Loucy (cell line): ENCODE measurements around the gene TPRA1.

Experiments
- H2AFZ ChIP-seq: fragments of 200-600 bp; sonication (generic); 2 replicates; pipeline ENCODE4 v1.6.0; 2016; ENCODE audit warnings: antibody characterized with exemption, mild to moderate bottlenecking, low read length, moderate library complexity
- H3F3A ChIP-seq: fragments of 200-600 bp; 2 replicates; pipeline ENCODE4 v1.6.0; 2016; ENCODE audit warnings: antibody characterized with exemption, low read depth, mild to moderate bottlenecking
- H3K27me3 ChIP-seq: fragments of 200-600 bp; sonication (generic); 2 replicates; pipeline ENCODE4 v1.6.1; 2014; ENCODE audit warnings: low read length, mild to moderate bottlenecking; ENCODE audit not compliant: insufficient read depth, poor library complexity, severe bottlenecking
- H3K36me3 ChIP-seq: fragments of 200-600 bp; sonication (generic); 2 replicates; pipeline ENCODE4 v1.6.1; 2016; ENCODE audit warnings: low read length; ENCODE audit not compliant: insufficient read depth
- H3K4me1 ChIP-seq: fragments of 200-600 bp; sonication (generic); 2 replicates; pipeline ENCODE4 v1.5.1; 2014; ENCODE audit warnings: low read length, mild to moderate bottlenecking; ENCODE audit not compliant: insufficient read depth, poor library complexity, severe bottlenecking
- H3K4me2 ChIP-seq: fragments of 200-600 bp; sonication (generic); 2 replicates; pipeline ENCODE4 v1.6.0; 2014; ENCODE audit warnings: antibody characterized with exemption, low read length, low read depth, mild to moderate bottlenecking; ENCODE audit not compliant: poor library complexity, severe bottlenecking
- H3K4me3 ChIP-seq: fragments of 200-600 bp; sonication (generic); 2 replicates; pipeline ENCODE4 v1.5.1; 2014; ENCODE audit warnings: low read length, mild to moderate bottlenecking, mixed read lengths; ENCODE audit not compliant: poor library complexity, severe bottlenecking
- H3K79me2 ChIP-seq: fragments of 200-600 bp; sonication (generic); 2 replicates; pipeline ENCODE4 v1.6.1; 2014; ENCODE audit warnings: low read length; ENCODE audit not compliant: insufficient read depth
- H3K9ac ChIP-seq: fragments of 200-600 bp; sonication (generic); 2 replicates; pipeline ENCODE4 v1.6.0; 2014; ENCODE audit warnings: mild to moderate bottlenecking, low read depth, low read length, moderate library complexity; ENCODE audit not compliant: poor library complexity, severe bottlenecking
- H3K9me2 ChIP-seq: fragments of 200-600 bp; sonication (generic); replicated peaks from 2 replicates; pipeline ENCODE4 v1.6.1; 2016; ENCODE audit warnings: low read depth, low read length, mixed read lengths
- H3K9me3 ChIP-seq: fragments of 200-600 bp; sonication (generic); 2 replicates; pipeline ENCODE4 v1.6.1; 2014; ENCODE audit warnings: mild to moderate bottlenecking, antibody characterized with exemption, low read length, low read depth; ENCODE audit not compliant: insufficient read depth
- H4K20me1 ChIP-seq: fragments of 200-600 bp; sonication (generic); 2 replicates; pipeline ENCODE4 v1.6.0; 2014; ENCODE audit warnings: antibody characterized with exemption, low read length, mild to moderate bottlenecking; ENCODE audit not compliant: insufficient read depth, poor library complexity, severe bottlenecking
- CTCF ChIP-seq: fragments of 200-600 bp; sonication (generic); conservative IDR thresholded peaks from 2 replicates; pipeline ENCODE4 v1.5.1; 2014; ENCODE audit warnings: mild to moderate bottlenecking, antibody characterized with exemption, low read length
- EZH2phosphoT487 ChIP-seq: fragments of 200-600 bp; IDR thresholded peaks from 2 replicates; pipeline ENCODE4 v1.6.1; 2018; ENCODE audit warnings: antibody characterized with exemption, mild to moderate bottlenecking, moderate library complexity, borderline replicate concordance

The TPRA1 gene

DNA sequence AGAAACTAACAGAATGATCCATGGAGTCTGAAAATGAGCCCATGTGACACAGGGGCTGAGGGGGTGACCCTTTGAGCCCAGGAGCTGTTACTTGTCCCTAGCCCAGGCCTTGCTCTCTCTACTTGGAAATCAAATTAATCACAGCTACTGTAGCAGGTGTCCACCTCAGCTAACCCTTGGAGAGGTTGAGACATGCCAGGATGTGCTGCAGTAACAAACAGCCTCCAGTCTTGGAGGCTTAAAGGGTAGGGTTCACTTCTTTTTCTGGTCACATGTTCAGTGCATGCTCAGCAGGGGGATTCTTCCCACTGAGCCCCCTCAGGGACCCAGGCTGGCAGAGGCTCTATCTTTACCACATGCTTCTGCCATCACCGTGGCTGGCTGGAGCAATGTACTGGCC is 21.4 kb downstream of the TPRA1 start:
- no peak for TF ChIP-seq EZH2phosphoT487
- TF ChIP-seq CTCF, result no peak
- Histone ChIP-seq H3K27me3 (peaks cover 6% of the 10 kb centered on the region), H3F3A (no peaks in the 10 kb centered on the region), H3K9me2 (no peaks in the 10 kb centered on the region), H3K4me1 (no peaks in the 10 kb centered on the region), H3K36me3 (peaks cover 41% of the 10 kb centered on the region; the same call in 1 of the 2 replicates), H3K79me2 (no peaks in the 10 kb centered on the region), H4K20me1 (no peaks in the 10 kb centered on the region), H3K4me2 (no peak overlapping the region), H3K9me3 (no peaks in the 10 kb centered on the region), H3K9ac (no peak overlapping the region), H3K4me3 (no peak overlapping the region), H2AFZ (no peak overlapping the region)

GRCh38 chr3:127568586-127568985 is 21.9 kb downstream of the TPRA1 start:
- Histone ChIP-seq H3K36me3 (peaks cover 36% of the 10 kb centered on the region; the same call in 1 of the 2 replicates), H3K27me3 (peaks cover 11% of the 10 kb centered on the region), H3K79me2 (no peaks in the 10 kb centered on the region), H2AFZ (no peak overlapping the region), H3K9me3 (no peaks in the 10 kb centered on the region), H3F3A (no peaks in the 10 kb centered on the region), H3K9me2 (no peaks in the 10 kb centered on the region), H4K20me1 (no peaks in the 10 kb centered on the region), H3K4me3 (no peak overlapping the region), H3K4me1 (no peaks in the 10 kb centered on the region), H3K9ac (no peak overlapping the region), H3K4me2 (no peak overlapping the region)
- no peak for TF ChIP-seq EZH2phosphoT487
- TF ChIP-seq CTCF, result no peak

DNA sequence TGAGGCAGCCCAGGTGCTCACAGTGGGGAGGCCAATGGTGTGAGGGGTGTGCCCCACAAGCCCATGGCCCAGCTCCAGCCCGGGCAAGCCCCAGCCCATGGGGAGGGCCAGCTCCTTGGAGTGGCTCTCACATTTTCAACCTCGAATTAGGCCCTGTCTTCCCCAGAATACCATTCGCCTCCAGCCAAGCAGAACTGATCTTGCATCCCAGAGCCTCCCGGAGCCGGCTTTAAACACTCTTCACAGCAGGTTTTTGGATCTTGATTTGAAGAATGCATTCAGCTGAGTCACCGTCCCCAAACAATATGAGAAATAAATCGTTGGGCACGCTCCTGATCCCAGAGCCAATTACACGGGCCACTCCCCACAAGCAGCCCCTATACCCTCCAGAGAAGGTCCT is 23.7 kb downstream of the TPRA1 start:
- Histone ChIP-seq H3K4me2 (no peak overlapping the region), H3K4me1 (no peaks in the 10 kb centered on the region), H3K27me3 (peaks cover 29% of the 10 kb centered on the region), H3K79me2 (no peaks in the 10 kb centered on the region), H3F3A (no peaks in the 10 kb centered on the region), H3K4me3 (no peak overlapping the region), H4K20me1 (no peaks in the 10 kb centered on the region), H2AFZ (no peak overlapping the region), H3K9me2 (no peaks in the 10 kb centered on the region), H3K9me3 (no peaks in the 10 kb centered on the region), H3K36me3 (peaks cover 18% of the 10 kb centered on the region; the same call in 1 of the 2 replicates), H3K9ac (no peak overlapping the region)
- TF ChIP-seq EZH2phosphoT487, result no peak
- TF ChIP-seq CTCF, result no peak
